Omental fat pad (tissue), 4 donors: ENCODE data around the gene RNASE12. TPM values are rescaled to one million over a fixed set of nuclear protein-coding genes. Genes with fewer than 3 reads are reported as not detected.

Experiments
- ATAC-seq: fragments of 150-250 bp; one replicate; pipeline ENCODE4 v1.9.1; 2016; ENCODE audit warnings: mild to moderate bottlenecking, moderate library complexity; ENCODE audit not compliant: low FRiP score
- DNase-seq: peaks from one replicate; pipeline ENCODE4 v3.0.0-alpha.2; 2019; ENCODE audit warnings: low spot score
- CTCF ChIP-seq, 3 donors: fragments of 450-650 bp; IDR thresholded peaks; one replicate each; pipeline ENCODE4 v1.5.1; 2016 to 2017; ENCODE audit warnings: antibody characterized with exemption in 3 of 3, mild to moderate bottlenecking in 3 of 3, moderate library complexity in 2 of 3
- total RNA-seq, 4 donors: library from RNA; depleted of rRNA; stranded (reverse); fragments of >200 nt; gene quantifications; one replicate each; pipeline ENCODE4 v1.1.0, GENCODE V29; 2016

Gene RNASE12
- total RNA-seq, 4 donors from 2014 or later, result not detected

DNA sequence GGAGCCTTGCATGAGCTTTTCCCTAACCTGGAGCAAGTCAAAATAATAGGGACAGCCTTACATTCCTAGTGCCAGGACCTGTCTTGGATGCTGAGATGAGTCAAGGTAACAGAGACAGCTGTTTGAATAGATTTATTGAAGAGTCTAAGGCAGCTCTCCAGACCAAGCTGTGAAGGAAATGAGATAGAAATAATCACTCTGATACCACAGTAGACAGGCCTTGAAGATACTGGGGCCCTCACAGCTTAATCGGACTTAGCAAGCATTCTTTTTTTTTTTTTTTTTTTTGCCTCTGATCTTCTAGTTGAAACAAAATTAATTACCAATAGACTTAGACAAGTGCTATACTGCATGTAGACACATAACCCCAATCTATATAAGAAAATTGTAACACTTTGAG is 27.2 kb downstream of the RNASE12 start:
- DNase-seq, result no peak
- ATAC-seq, result no peak
- TF ChIP-seq CTCF (IDR thresholded peaks at IDR 0.05), result no peak

GRCh38 chr14:20560961-20561360 is 30.2 kb downstream of the RNASE12 start, which contains the start of gene RNASE9:
TSS of gene RNASE9 (minus strand) at chr14:20561047.
- no peak for TF ChIP-seq CTCF (IDR thresholded peaks at IDR 0.05)
- DNase-seq, result no peak

DNA sequence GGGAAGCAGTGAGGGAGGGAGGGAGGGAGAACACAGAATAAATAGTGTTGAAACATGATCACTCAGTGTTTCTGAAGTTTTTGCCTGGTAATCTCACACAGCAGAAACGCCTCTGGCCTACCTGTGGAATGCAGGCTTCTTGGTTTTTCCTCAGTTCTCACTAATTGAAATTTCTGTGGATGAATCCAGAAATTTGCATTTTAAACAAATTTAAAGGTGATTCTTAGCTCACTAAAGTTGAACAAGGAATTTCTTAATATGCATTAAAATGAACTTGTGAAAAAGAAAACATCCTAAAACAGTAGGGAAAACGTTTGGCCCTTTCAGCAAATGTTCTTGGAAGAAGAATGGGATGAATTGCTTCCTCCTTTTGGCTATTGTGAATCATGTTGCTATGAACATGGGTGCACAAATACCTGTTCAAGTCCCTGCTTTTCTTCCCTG is 31.7 kb downstream of the RNASE12 start:
- no peak for DNase-seq
- no peak for ATAC-seq
- no peak for TF ChIP-seq CTCF (IDR thresholded peaks at IDR 0.05)

More at GRCh38 chr14:20560961-20561360, 30.2 kb downstream of the RNASE12 start, which contains the start of gene RNASE9:
- ATAC-seq, result no peak

- no peak for TF ChIP-seq CTCF (IDR thresholded peaks at IDR 0.05)
- no peak for ATAC-seq
- no peak for DNase-seq
Measured at GRCh38 chr14:20557212-20557542, 34.0 kb downstream of the RNASE12 start.

DNA sequence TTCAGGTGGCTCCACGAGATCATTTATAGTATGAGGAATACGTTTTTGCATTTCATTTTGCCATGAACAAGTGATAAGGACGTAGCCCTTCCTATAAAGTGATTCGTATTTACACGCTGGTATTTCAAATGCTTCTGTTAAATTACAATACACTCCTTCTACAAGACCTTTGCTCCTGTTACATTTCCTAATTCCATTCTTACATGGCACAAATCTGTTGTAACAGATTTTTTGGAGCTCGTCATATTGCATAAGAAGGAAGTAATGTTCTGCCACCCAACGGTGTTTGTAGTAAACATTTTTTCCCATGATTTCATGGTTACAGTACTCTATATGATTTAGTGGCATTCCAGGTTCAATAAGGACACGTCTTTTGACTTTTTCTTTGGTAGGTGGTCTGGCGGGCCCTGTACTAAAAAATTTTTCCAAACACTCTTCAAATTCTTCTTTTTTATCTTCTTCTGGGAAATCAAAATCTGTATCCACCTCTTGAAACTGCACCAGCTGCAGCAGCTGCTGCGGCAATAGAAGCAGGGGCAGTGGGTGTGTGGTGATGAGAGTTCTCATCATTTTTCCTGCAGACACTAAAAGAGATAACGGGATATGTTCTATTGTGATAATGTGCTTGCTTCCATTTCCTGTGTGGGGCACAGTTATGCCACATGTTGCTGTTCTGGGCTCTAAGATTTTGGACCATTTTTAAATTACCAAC is 34.5 kb downstream of the RNASE12 start:
- no peak for TF ChIP-seq CTCF (IDR thresholded peaks at IDR 0.05)
- DNase-seq (no peak), ATAC-seq (no peak)

DNA sequence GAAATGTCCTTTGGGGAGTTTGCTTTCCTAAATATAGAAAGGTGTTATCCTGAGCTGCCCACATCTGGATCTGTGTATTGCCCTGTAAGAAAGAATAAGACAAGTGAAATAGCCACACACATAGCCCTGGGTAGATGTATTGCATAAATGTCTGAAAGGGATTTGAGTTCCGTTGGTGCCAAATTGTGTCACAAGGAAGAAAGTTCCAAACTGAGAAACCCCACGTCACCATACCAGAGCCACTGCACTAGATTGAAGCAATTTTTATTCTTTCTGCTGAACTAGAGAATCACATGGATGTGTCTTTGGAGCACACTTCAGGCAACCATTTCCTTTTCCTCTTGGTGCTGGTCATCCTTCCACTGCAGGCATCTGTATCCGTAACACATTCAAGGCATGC is 35.3 kb downstream of the RNASE12 start:
- ATAC-seq (no peak), DNase-seq (no peak)
- no peak for TF ChIP-seq CTCF (IDR thresholded peaks at IDR 0.05)

DNA sequence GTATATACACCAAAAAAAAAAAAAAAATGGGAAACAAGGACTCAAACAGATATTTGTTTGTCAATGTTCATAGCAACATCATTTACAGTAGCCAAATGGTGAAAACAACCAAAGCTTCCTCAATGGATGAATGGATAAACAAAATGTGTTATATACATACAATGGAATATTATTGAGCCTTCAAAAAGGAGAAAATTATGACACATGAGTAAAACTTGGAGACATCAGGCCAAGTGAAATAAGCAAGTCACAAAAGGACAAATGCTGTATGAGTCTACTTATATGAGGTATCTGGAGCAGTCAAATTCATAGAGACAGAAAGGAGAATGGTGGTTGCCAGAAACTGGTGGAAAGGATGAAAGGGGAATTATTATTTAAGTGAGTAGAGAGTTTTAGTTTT is 38.2 kb downstream of the RNASE12 start:
- no peak for TF ChIP-seq CTCF (IDR thresholded peaks at IDR 0.05)
- ATAC-seq, result no peak
- no peak for DNase-seq
